Kidney (tissue), 14 donors: Measurements from ENCODE around the gene GOLGA5. TPM values are rescaled to one million over a fixed set of nuclear protein-coding genes. Genes with fewer than 3 reads are reported as not detected.

Experiments used
- DNase-seq, 5 donors: peaks; one replicate each; pipeline ENCODE4 v3.0.0-alpha.2; 2013 to 2020
- FAIRE-seq: peaks from 2 replicates; lab custom pipeline; 2012; peaks lifted over from hg19 to GRCh38; lab: Jason Lieb, UNC
- H3K27ac ChIP-seq, 2 donors: one replicate each; pipeline ENCODE4 v1.7.0; 2013; ENCODE audit warnings: low read depth in 2 of 2, low read length in 2 of 2, inconsistent platforms in 1 of 2
- H3K27me3 ChIP-seq: one replicate; pipeline ENCODE4 v1.7.1; 2013; ENCODE audit warnings: low read length, inconsistent platforms; ENCODE audit not compliant: control insufficient read depth, insufficient read depth
- H3K36me3 ChIP-seq, 3 donors: one replicate each; pipeline versions ENCODE4 v1.7.0 to v1.7.1; 2013; ENCODE audit warnings: low read length in 3 of 3, control low read depth in 1 of 3, inconsistent platforms in 1 of 3; ENCODE audit not compliant: insufficient read depth in 3 of 3, control insufficient read depth in 2 of 3
- H3K4me1 ChIP-seq, 3 donors: one replicate each; pipeline versions ENCODE4 v1.7.0 to v1.7.1; 2013; ENCODE audit warnings: low read length in 3 of 3, inconsistent platforms in 1 of 3, low read depth in 1 of 3; ENCODE audit not compliant: control insufficient read depth in 2 of 3, insufficient read depth in 2 of 3
- H3K4me3 ChIP-seq, 3 donors: one replicate each; pipeline versions ENCODE4 v1.7.0 to v1.8.1; 2013; ENCODE audit warnings: low read length in 3 of 3, control low read depth in 1 of 3, inconsistent platforms in 1 of 3
- H3K9ac ChIP-seq, 3 donors: one replicate each; pipeline versions ENCODE4 v1.7.0 to v1.7.1; 2013; ENCODE audit warnings: low read length in 3 of 3, control low read depth in 1 of 3, inconsistent platforms in 1 of 3
- H3K9me3 ChIP-seq, 3 donors: one replicate each; pipeline versions ENCODE4 v1.7.0 to v1.7.1; 2013; ENCODE audit warnings: low read length in 3 of 3, control low read depth in 1 of 3, inconsistent platforms in 1 of 3; ENCODE audit not compliant: control insufficient read depth in 2 of 3, insufficient read depth in 1 of 3
- CTCF ChIP-seq: IDR thresholded peaks from 3 replicates; pipeline ENCODE4 v1.5.1; 2012; ENCODE audit warnings: mild to moderate bottlenecking, moderate library complexity, borderline replicate concordance; ENCODE audit not compliant: insufficient read depth; ENCODE audit errors: extremely low read depth
- intact Hi-C: fragments of 100-400 bp; cut with DNase I; formaldehyde crosslinking; loops from one replicate; pipeline ENCODE4 v1.11.1; 2022
- polyA plus RNA-seq: library from polyadenylated mRNA; stranded (reverse); fragments of 350-450 nt; fragmentation: Illumina TruSeq; extraction: RNeasy Lipid Tissue Mini Kit (QIAGEN cat#74804); gene quantifications from one replicate; pipeline ENCODE4 v1.2.3, GENCODE V29; 2014; ENCODE audit warnings: low read depth, low replicate concordance; ENCODE audit not compliant: insufficient read depth
- total RNA-seq: library from RNA; stranded (reverse); fragmentation: NEBNext Ultra II Directional; extraction: Animal tissue kit (Norgen Biotek cat#: 25700); gene quantifications from one replicate; pipeline ENCODE4 v1.2.1, GENCODE V29; 2021
- donor health status: control.
- donor health status: control.
- donor health status: control.
- donor health status: control.
- donor health status: control.
- donor health status: DM: yes; HTN: yes; CAD: no.
- donor health status: Normal renal cell carcinoma (clear cell type).

Gene GOLGA5
- total and polyA plus RNA-seq, 2 donors from 2014 or later = 27.7 to 33.7 TPM

- H3K4me1 ChIP-seq = peaks cover 4 to 24% (median 9%) of the 10 kb centered on the region in 3 donors
- no peak for TF ChIP-seq CTCF
- peaks cover 0 to 5% (median 0%) of the 10 kb centered on the region in 3 donors for H3K9me3 ChIP-seq
- H3K27me3 ChIP-seq = no peaks in the 10 kb centered on the region
- DNase-seq = no peak
- H3K27ac ChIP-seq = peak overlapping the region in 1 of 2 donors; percentile 79
- peaks cover 3 to 18% (median 5%) of the 10 kb centered on the region in 3 donors for H3K36me3 ChIP-seq
- no peak for FAIRE-seq
- H3K9ac ChIP-seq = peak overlapping the region; percentile 89 to 99 (median 93)
- intact Hi-C loops = no loop called here
- H3K4me3 ChIP-seq = peak overlapping the region; percentile 91 to 96 (median 95)
These were observed 856 bp downstream of the GOLGA5 start for GRCh38 chr14:92794961-92795360.

GRCh38 chr14:92797935-92798653 is 4.0 kb downstream of the GOLGA5 start:
- Histone ChIP-seq H3K27me3 (no peaks in the 10 kb centered on the region), H3K36me3 (peaks cover 3 to 23% (median 7%) of the 10 kb centered on the region in 3 donors), H3K4me1 (peaks cover 4 to 28% (median 14%) of the 10 kb centered on the region in 3 donors), H3K9me3 (no peaks in the 10 kb centered on the region), H3K9ac (no peak overlapping the region), H3K4me3 (no peak overlapping the region), H3K27ac (no peak overlapping the region)
- no peak for FAIRE-seq
- intact Hi-C loops = no loop called here
- no peak for DNase-seq
- no peak for TF ChIP-seq CTCF

- Histone ChIP-seq H3K4me1 (peaks cover 0 to 22% (median 9%) of the 10 kb centered on the region in 3 donors), H3K27ac (no peak overlapping the region), H3K27me3 (no peaks in the 10 kb centered on the region), H3K9me3 (no peaks in the 10 kb centered on the region), H3K36me3 (peaks cover 5 to 25% (median 7%) of the 10 kb centered on the region in 3 donors), H3K9ac (no peak overlapping the region), H3K4me3 (no peak overlapping the region)
- no peak for DNase-seq
- intact Hi-C loops = no loop called here
- FAIRE-seq = no peak
- TF ChIP-seq CTCF = no peak
These were observed 4.7 kb downstream of the GOLGA5 start for GRCh38 chr14:92798811-92799210.
